Hepatocyte (in vitro differentiated cells): ENCODE data around the gene ASB10.

Source experiments
- EZH2 ChIP-seq: fragments of 200-600 bp; sonication (generic); IDR thresholded peaks from 2 replicates; pipeline ENCODE4 v1.6.1; 2016; ENCODE audit warnings: antibody characterized with exemption, mild to moderate bottlenecking, borderline replicate concordance
- EZH2phosphoT487 ChIP-seq: fragments of 200-600 bp; sonication (generic); IDR thresholded peaks from one replicate; pipeline ENCODE4 v1.6.1; 2018; ENCODE audit warnings: antibody characterized with exemption, mild to moderate bottlenecking, low read depth, moderate library complexity; ENCODE audit not compliant: unreplicated experiment, severe bottlenecking
- TF ChIP-seq, protein P1 (sequence below): fragments of 200-600 bp; sonication (generic); IDR thresholded peaks from 2 replicates; pipeline ENCODE4 v1.5.1; 2016; ENCODE audit warnings: antibody characterized with exemption, mild to moderate bottlenecking; ENCODE audit not compliant: poor library complexity

DNA sequence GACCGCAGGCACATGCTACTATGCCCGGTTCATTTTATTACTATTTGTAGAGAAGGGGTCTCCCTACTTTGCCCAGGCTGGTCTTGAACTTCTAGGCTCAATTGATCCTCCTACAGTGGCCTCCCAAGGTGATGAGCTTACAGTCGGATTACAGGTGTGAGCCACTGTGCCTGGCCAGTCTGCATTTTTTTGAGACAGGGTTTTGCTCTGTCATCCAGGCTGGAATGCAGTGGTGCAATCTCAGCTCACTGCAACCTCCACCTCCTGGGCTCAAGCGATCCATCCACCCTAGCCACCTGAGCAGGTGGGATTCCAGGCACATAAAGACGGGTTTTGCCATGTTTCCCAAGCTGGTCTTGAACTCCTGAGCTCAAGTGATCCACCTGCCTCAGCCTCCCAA lies 25.6 kb upstream of the ASB10 start:
- TF ChIP-seq, protein P1, sequence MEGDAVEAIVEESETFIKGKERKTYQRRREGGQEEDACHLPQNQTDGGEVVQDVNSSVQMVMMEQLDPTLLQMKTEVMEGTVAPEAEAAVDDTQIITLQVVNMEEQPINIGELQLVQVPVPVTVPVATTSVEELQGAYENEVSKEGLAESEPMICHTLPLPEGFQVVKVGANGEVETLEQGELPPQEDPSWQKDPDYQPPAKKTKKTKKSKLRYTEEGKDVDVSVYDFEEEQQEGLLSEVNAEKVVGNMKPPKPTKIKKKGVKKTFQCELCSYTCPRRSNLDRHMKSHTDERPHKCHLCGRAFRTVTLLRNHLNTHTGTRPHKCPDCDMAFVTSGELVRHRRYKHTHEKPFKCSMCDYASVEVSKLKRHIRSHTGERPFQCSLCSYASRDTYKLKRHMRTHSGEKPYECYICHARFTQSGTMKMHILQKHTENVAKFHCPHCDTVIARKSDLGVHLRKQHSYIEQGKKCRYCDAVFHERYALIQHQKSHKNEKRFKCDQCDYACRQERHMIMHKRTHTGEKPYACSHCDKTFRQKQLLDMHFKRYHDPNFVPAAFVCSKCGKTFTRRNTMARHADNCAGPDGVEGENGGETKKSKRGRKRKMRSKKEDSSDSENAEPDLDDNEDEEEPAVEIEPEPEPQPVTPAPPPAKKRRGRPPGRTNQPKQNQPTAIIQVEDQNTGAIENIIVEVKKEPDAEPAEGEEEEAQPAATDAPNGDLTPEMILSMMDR = no peak
- no peak for TF ChIP-seq EZH2
- TF ChIP-seq EZH2phosphoT487 = no peak
